Measurements from ENCODE around the gene GALNT7. TPM values are rescaled to one million over a fixed set of nuclear protein-coding genes. Genes with fewer than 3 reads are reported as not detected.

Gene GALNT7
- total and polyA plus RNA-seq, 2 donors (not counting 3 experiments of a cell fraction or from before 2014, with no cell fraction given), result 19.6 to 54.6 TPM

DNA sequence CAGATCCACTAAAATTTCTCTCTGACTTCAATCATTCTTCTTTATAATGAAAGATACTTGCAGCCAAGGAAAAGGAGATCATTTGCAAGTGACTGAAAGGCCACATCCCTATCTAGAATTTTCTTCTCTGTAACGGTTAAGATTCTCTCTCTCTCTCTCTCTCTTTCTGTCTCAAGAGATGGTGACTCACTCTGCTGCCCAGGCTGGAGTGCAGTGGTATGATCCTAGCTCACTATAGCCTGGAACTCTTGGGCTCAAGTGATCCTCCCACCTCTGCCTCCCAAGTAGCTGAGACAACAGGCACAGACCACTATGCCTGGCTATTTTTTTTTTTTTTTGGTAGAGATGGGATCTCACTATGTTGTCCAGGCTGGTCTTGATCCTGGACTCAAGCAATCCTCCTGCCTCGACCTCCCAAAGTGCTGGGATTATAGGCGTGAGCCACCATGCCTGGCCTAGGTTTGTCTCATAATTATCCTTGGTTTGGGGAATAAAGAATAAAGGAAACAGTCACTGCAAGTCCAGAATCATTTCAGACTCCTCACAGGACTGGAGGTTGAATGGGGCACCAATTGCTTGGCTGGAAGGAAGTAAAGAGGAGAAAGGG lies 33.3 kb upstream of the GALNT7 start:
- Histone ChIP-seq H3K9ac (replicated peaks; ENCODE audit: extremely low read depth, insufficient read depth, low read length) (no peak overlapping the region), H3K9me3 (replicated peaks; ENCODE audit: control insufficient read depth, insufficient read depth, low read length) (no peaks in the 10 kb centered on the region), H2AFZ (ENCODE audit: low read depth, low read length) (no peak overlapping the region), H3K79me2 (ENCODE audit: control insufficient read depth, insufficient read depth, low read length) (no peaks in the 10 kb centered on the region), H3K4me3 (replicated peaks in 1 of 3; ENCODE audit: insufficient read depth in 1 of 3, low read depth in 1 of 3, low read length in 3 of 3) (no peak overlapping the region), H4K20me1 (replicated peaks; ENCODE audit: control insufficient read depth, extremely low read depth, insufficient read depth, low read length) (no peaks in the 10 kb centered on the region), H3K9me1 (replicated peaks; ENCODE audit: control insufficient read depth, extremely low read depth, insufficient read depth, low read length) (no peaks in the 10 kb centered on the region), H3K4me2 (ENCODE audit: insufficient read depth, low read length) (no peak overlapping the region), H3K36me3 (ENCODE audit: control insufficient read depth in 2 of 2, extremely low read depth in 1 of 2, insufficient read depth in 2 of 2, low read length in 2 of 2) (no peaks in the 10 kb centered on the region), H3K27me3 (ENCODE audit: control insufficient read depth in 2 of 2, insufficient read depth in 2 of 2, low read length in 2 of 2) (no peaks in the 10 kb centered on the region), H3K4me1 (ENCODE audit: control insufficient read depth, extremely low read depth, insufficient read depth, low read length) (no peaks in the 10 kb centered on the region), H3K27ac (ENCODE audit: insufficient read depth, low read depth, low read length) (no peak overlapping the region)
- intact Hi-C loops (cut with micrococcal nuclease), result no loop called here
- BruUV-seq (replicated peaks), result no TSS peak
- FAIRE-seq (no peak), DNase-seq (ENCODE audit: low read depth, low spot score) (no peak)
- TF ChIP-seq, protein P1, sequence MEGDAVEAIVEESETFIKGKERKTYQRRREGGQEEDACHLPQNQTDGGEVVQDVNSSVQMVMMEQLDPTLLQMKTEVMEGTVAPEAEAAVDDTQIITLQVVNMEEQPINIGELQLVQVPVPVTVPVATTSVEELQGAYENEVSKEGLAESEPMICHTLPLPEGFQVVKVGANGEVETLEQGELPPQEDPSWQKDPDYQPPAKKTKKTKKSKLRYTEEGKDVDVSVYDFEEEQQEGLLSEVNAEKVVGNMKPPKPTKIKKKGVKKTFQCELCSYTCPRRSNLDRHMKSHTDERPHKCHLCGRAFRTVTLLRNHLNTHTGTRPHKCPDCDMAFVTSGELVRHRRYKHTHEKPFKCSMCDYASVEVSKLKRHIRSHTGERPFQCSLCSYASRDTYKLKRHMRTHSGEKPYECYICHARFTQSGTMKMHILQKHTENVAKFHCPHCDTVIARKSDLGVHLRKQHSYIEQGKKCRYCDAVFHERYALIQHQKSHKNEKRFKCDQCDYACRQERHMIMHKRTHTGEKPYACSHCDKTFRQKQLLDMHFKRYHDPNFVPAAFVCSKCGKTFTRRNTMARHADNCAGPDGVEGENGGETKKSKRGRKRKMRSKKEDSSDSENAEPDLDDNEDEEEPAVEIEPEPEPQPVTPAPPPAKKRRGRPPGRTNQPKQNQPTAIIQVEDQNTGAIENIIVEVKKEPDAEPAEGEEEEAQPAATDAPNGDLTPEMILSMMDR (IDR thresholded peaks at IDR 0.05; ENCODE audit: extremely low read depth in 1 of 2, insufficient read depth in 1 of 2, low read depth in 1 of 2, low read length in 2 of 2), result no peak
- TF ChIP-seq MYC (IDR thresholded peaks at IDR 0.05; ENCODE audit: low read depth, low read length) (no peak), FOS (IDR thresholded peaks at IDR 0.05; ENCODE audit: borderline replicate concordance, insufficient read depth, low read length) (peak; percentile 25), GATA2 (IDR thresholded peaks at IDR 0.05; ENCODE audit: insufficient read depth, insufficient read length, low read depth, low read length) (no peak), POLR2AphosphoS5 (IDR thresholded peaks at IDR 0.05; ENCODE audit: insufficient read depth, low read depth, low read length) (no peak), EZH2 (IDR thresholded peaks at IDR 0.05; ENCODE audit: borderline replicate concordance, low read depth, low read length, severe bottlenecking) (no peak)
- TF ChIP-seq, protein P2, sequence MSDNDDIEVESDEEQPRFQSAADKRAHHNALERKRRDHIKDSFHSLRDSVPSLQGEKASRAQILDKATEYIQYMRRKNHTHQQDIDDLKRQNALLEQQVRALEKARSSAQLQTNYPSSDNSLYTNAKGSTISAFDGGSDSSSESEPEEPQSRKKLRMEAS (IDR thresholded peaks at IDR 0.05; ENCODE audit: insufficient read depth, insufficient read length), result no peak
- CTCF ChIA-PET, result no interaction called here
- dilution Hi-C loops (cut with MboI; ENCODE audit: extremely low pct_ligation_motif_present, low sequenced_read_pairs), result no loop called here
- POLR2A ChIA-PET, result no interaction called here

Measured in endothelial cell of umbilical vein (primary cell).